NB4 (cell line): Measurements from ENCODE around the gene SERPINA1.
"Not testable (repeated sequence)": the region's sequence is repeated elsewhere in the genome, so short reads cannot be mapped to it uniquely, and the experiment has no call there.

Experiments used
- DNase-seq: peaks from one replicate; pipeline ENCODE4 v3.0.0; 2010; ENCODE audit warnings: low read depth
- H3K4me3 ChIP-seq: one replicate; pipeline ENCODE4 v1.5.1; 2011; ENCODE audit warnings: mild to moderate bottlenecking, low read depth, low read length, moderate library complexity
- CTCF ChIP-seq: IDR thresholded peaks from one replicate; pipeline ENCODE4 v1.5.1; 2012; ENCODE audit warnings: low read depth, low read length
- MAX ChIP-seq: IDR thresholded peaks from 2 replicates; pipeline ENCODE4 v1.6.1; 2011; ENCODE audit warnings: low read depth, low read length
- MYC ChIP-seq: IDR thresholded peaks from 2 replicates; pipeline ENCODE4 v1.6.1; 2011; ENCODE audit warnings: low read depth, low read length
- POLR2A ChIP-seq: IDR thresholded peaks from 2 replicates; pipeline ENCODE4 v1.6.1; 2011; ENCODE audit warnings: mild to moderate bottlenecking; ENCODE audit not compliant: insufficient read length; ENCODE audit errors: extremely low read depth

Gene SERPINA1

DNA sequence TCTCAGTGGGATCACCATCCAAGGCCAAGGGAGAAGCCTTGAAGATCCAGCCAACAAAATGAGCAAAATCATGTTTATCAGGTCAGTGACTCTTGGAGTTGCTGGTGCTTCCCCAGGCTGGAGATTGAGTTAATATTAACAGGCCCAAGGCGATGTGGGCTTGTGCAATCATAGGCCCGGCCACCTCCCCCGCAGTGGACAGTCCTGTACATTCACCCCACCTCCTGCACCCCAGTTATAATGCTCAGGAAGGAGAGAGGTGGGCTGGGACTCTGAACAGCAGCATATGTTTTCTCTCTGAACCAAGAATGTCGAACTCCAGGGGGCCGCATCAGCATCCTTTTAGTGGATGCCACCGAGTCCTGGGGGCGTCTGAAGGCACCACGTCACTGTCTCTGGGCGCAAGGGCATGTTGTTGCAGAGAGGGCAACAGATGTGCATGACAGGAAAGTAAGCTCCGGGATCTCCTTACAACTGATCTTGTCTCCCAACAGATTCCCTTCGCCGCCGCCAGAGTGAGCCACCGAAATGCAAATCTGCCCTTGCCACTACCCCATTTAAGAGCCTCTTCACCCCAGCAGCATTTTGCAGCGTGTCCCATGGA lies 33.1 kb downstream of the SERPINA1 start:
- no peak overlapping the region for H3K4me3 ChIP-seq
- DNase-seq = no peak
- TF ChIP-seq MYC (no peak), MAX (no peak), POLR2A (no peak), CTCF (no peak)

DNA sequence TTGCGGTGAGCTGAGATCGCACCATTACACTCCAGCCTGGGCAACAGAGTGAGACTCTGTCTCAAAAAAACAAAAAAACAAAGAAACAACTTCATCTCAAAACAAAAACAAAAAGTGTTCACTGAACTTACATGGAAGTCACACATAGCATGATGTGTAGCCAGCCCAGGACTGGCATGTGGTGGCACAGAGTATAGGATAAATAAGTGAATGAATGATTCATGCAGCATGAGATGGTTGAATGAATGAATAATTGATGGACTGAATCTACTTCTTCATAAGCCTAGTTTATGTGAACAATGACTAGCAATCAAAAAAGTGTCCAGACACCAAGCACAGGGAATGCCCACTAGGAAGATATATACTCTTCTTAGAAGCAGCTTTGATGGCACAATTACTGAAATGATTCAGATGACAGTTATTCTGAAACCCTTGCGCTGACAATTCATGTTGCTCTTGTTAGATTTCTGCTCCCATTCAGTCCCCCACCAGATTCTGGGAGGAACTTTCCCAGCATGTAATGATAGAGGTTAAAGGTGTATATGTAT lies 33.7 kb downstream of the SERPINA1 start:
- no peak overlapping the region for H3K4me3 ChIP-seq
- no peak for TF ChIP-seq POLR2A
- no peak for TF ChIP-seq CTCF
- TF ChIP-seq MYC = no peak
- no peak for TF ChIP-seq MAX
- no peak for DNase-seq

GRCh38 chr14:94354190-94354589 lies 34.2 kb downstream of the SERPINA1 start:
- DNase-seq, H3K4me3 ChIP-seq: not testable (repeated sequence)

GRCh38 chr14:94349276-94349675 lies 39.1 kb downstream of the SERPINA1 start:
- no peak for DNase-seq
- H3K4me3 ChIP-seq = no peak overlapping the region
- TF ChIP-seq MAX (no peak), CTCF (no peak), POLR2A (no peak), MYC (no peak)

GRCh38 chr14:94348836-94349235 lies 39.6 kb downstream of the SERPINA1 start:
- H3K4me3 ChIP-seq = no peak overlapping the region
- no peak for DNase-seq

GRCh38 chr14:94346841-94347240 lies 41.6 kb downstream of the SERPINA1 start:
- H3K4me3 ChIP-seq = no peak overlapping the region
- TF ChIP-seq MYC (no peak), MAX (no peak), CTCF (no peak), POLR2A (no peak)
- DNase-seq = no peak

More at GRCh38 chr14:94348836-94349235, 39.6 kb downstream of the SERPINA1 start:
- TF ChIP-seq CTCF = no peak
- TF ChIP-seq POLR2A = no peak
- TF ChIP-seq MAX = no peak
- TF ChIP-seq MYC = no peak

GRCh38 chr14:94346065-94346786 lies 42.2 kb downstream of the SERPINA1 start:
- DNase-seq, H3K4me3 ChIP-seq: not testable (repeated sequence)
